ENCODE results near the gene FAM151B.
"Not testable (repeated sequence)": the region's sequence is repeated elsewhere in the genome, so short reads cannot be mapped to it uniquely, and the experiment has no call there.

DNA sequence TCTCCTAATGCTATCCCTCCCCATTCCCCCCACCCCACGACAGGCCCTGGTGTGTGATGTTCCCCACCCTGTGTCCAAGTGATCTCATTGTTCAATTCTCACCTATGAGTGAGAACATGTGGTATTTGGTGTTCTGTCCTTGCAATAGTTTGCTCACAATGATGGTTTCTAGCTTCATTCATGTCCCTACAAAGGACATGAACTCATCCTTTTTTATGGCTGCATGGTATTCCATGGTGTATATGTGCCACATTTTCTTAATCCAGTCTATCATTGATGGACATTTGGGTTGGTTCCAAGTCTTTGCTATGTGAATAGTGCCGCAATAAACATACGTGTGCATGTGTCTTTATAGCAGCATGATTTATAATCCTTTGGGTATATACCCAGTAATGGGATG, 92.4 kb downstream of the FAM151B start:
- TF ChIP-seq, protein P1, sequence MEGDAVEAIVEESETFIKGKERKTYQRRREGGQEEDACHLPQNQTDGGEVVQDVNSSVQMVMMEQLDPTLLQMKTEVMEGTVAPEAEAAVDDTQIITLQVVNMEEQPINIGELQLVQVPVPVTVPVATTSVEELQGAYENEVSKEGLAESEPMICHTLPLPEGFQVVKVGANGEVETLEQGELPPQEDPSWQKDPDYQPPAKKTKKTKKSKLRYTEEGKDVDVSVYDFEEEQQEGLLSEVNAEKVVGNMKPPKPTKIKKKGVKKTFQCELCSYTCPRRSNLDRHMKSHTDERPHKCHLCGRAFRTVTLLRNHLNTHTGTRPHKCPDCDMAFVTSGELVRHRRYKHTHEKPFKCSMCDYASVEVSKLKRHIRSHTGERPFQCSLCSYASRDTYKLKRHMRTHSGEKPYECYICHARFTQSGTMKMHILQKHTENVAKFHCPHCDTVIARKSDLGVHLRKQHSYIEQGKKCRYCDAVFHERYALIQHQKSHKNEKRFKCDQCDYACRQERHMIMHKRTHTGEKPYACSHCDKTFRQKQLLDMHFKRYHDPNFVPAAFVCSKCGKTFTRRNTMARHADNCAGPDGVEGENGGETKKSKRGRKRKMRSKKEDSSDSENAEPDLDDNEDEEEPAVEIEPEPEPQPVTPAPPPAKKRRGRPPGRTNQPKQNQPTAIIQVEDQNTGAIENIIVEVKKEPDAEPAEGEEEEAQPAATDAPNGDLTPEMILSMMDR (IDR thresholded peaks at IDR 0.05): not testable (repeated sequence)
- not testable (repeated sequence) for TF ChIP-seq POLR2A (IDR thresholded peaks at IDR 0.05)
